COLO668 (cell line): ENCODE data around the gene TMA7.

ENCODE experiments used
- DNase-seq: peaks from one replicate; lab custom pipeline; 2025; ENCODE audit not compliant: unreplicated experiment; lab: John Stamatoyannopoulos, UW

Gene TMA7

GRCh38 chr3:48422272-48422671, 17.8 kb upstream of the TMA7 start:
- DNase-seq: no peak

DNA sequence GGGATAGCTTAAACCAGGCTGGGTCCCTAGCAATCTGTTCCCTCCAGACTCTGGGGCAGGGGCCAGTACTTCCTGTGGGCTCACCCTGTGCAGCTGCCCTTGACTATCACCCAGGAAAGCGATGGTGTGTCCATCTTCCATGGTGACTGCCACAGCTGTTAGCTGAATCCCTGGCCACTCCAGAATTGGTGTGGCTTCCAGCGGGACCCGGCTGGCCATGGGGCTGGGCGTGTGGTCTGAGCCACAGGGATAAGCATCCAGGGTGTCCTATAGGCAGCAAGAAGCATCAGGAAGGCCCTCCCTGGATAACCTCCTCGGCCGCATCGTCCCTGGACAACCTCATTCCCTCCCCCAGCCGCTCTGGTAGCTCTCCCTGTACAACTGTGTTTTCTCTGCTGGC, 17.4 kb upstream of the TMA7 start:
- DNase-seq: no peak

DNA sequence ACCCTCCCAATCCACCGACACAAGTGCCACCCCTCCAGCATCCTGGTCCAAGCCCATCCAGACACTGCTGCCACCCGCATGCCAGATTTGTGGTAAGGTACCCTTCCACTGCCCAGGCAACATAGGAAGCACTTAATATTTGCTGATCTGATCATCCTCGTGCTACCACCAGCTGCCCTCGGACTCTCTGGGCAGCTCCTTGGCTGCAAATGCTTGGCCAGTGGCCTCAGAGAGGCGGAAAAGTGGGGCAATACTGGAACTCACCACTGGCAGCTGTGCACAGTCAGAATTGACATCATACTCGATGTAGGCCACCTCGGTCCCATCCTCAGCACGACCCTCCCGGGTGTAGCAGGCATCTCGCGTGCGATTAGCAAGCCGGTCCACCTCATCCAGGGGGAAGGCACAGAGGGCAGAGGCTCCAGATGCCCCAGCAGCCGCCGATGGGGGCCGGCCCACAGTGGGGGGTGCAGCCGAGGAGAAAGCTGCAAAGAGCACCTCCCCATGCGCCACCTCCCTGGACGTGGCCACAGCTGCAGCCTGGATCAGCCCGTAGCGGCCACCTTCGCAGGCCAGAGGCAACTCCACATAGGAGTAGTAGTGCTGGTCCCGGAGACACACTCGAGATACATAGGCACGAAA, 16.7 kb upstream of the TMA7 start:
- no peak for DNase-seq

GRCh38 chr3:48423883-48424695, 16.0 kb upstream of the TMA7 start:
- no peak for DNase-seq

DNA sequence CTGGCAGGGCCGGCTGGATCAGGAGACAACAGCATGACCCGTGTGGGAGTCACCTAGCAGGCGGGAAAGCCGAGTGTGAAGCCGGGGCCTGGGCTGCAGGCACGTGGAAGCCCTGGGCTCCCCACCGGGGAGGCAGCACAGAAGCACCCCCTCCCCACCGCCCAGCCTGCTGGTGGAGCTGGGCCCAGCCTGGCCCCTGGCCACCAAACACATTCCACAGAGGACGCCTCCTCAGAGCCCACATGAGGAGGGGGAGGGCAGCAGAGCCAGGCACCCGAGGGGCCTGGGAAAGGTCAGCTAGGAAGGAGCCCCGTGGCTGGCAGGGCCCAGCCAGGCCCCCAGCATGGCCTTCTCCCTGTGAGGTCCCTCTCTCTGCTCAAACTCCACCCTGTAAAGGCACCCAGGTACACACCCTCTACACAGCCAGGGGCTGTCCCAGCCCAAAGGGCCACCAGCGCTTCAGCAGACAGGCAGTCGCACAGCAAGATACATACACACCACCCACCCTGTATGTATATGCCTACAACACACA, 14.7 kb upstream of the TMA7 start:
- DNase-seq: no peak

- DNase-seq: no peak
These were observed 13.6 kb upstream of the TMA7 start for GRCh38 chr3:48426401-48426909.

DNA sequence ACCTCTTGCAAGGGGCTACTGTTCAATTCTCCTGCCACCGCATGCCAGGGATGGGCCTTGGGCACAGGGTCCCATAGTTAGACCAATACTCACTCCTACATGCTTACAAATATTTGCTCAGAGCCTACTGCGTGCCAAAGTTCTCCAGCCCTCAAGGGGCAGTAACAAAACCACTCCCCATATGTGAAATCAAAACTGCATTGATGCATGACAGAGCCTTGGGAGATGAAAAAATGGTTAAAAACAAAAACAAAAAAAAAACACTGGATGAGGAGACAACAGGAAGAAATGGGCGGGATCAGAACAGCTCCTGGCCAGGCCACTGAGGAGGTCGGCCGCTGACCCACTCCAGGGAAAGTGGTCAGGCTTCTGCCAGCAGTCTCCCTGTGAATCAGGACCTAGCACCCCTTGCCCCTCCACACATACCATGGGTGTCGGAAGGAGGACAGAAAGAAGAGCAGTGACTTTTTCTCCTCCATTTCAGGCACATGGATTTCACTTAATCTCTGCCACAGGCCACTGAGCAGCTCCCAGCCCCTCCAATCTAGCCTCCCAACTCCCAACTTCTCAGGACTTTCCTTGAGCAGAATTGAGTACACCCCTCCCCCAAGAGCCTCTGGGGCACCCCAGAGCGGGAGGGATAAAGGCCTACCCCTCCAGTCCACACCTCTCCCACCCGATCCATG, 13.0 kb upstream of the TMA7 start:
- no peak for DNase-seq

DNA sequence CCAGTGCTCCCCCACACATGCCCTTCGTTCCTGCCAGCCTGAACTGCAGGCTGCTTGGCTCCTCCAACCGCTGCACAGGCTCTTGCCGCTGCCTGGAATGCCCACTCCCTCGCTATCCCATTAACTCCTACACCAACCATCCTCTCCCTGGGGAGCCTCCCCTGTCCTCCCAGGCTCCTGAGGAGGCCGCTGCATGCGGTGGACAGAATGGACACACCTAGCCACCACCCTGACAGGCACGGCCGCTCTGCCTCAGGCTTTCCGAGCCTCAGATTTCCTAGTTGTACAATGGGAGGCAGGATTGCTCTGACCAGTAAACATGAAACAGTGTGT, 12.5 kb upstream of the TMA7 start:
- DNase-seq: no peak

- no peak for DNase-seq
These were observed 11.9 kb upstream of the TMA7 start for GRCh38 chr3:48428088-48428571.

GRCh38 chr3:48428572-48429316, 11.3 kb upstream of the TMA7 start:
- peak; percentile 59 for DNase-seq

DNA sequence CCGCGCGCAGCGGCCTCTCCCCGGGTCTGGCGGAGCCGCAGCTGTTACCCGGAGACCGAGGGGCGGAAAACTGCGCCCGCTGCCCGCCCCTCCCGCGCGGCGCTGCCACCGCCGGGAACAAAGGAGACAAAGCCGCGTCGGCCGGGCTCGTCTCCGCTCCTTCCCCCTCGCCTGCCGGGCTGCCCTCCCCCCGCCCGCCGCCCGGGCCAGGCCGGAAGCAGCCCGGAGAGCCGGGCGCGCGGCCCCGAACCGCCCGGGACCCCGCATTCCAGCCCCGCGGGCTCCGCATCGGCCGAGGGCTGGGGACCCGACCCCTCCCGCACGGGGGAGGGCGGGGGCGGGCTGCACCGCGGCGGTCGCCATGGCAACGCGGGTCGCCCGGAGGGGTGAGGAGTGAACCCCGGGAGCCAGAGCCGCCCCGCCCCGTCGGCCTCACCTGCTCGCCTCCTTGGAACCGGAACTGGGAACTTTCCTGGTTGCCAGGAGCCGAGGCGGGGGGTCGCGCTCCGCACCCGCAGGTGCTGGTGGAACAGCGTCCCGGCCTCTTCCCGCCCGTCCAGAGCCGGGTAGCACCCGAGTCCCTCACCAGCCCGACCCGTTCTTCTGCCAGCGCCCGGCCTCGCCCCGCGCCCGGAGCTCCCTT, 10.6 kb upstream of the TMA7 start:
- peak; percentile 89 for DNase-seq

- DNase-seq: peak; percentile 82
These were observed 9.9 kb upstream of the TMA7 start, which contains the start of gene PLXNB1 for GRCh38 chr3:48429960-48430707. PLXNB1 (minus strand) TSS chr3:48430086; CDS start chr3:48424611, 5,475 bp downstream.

GRCh38 chr3:48430708-48431101, 9.4 kb upstream of the TMA7 start:
- DNase-seq: no peak

DNA sequence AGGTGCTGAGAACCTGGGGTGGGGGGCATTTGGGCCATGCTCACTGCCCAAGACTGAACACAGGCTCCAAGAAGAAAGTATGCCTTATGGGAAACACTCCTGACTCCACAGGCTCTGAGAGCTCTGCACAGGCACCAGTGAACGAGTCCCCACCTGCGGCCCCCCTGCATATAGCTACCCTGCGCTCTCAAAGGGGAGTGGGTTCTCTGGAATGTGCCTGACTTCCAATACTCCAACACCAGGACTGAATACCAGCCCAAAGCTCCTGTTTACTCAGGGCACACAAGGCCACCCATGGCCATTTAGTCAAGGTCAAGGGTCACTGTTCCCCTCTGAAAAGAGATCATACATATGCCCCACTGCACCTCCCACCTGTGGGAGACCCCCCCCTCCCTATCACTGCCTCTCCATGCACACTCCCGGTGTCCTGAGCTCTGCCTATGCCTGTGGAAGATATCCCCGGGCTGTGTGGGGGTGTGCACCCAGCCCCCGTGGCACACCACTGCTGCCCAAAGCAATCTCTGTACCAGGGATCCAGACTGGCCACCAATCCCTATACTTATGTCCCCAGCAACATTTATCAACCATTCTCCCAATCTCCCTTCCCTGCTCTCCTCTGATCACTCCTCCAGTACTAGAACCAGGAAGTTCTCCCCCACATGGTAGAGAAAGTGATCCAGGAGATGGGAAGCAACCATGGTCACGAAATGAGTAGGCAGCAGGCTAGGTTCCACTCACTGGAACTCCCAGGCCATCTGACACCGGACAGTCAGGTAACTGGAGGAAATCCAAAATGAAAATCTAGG, 8.6 kb upstream of the TMA7 start:
- DNase-seq: no peak

GRCh38 chr3:48432411-48433371, 7.4 kb upstream of the TMA7 start:
- DNase-seq: no peak

GRCh38 chr3:48433472-48434118, 6.5 kb upstream of the TMA7 start:
- no peak for DNase-seq

DNA sequence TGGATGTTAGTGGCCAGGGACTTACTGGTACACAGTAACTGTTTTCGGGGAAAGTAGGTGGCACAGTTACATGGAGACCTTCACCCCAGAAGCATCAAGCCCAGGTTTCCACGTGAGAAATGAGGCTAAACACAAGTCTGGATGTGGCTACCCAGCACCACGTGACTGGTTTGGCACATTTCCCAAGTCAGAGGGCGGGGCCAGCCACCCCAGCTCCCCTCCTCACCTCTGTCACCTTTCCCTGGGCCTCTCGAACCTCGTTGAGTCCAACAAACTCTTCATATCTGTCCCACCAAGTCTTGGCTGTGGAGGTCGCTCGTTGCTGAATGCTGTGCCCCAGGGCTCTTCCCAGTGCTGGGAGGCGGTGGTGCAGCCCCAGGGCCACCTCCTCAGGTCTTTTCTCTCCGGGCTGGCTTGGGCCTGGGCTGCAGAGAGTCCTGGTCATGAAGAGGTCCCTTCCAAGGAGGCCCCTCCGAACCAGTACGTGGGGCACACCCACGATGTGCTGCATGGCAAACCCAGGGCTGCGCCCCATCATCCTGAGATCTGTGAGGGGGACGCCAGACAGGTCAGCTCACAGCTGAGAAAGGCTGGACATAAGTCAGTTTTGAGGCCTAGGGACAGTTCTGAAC, 5.3 kb upstream of the TMA7 start:
- no peak for DNase-seq
